Uterus (tissue), 2 donors: ENCODE results near the gene LIF.

Experiments used
- POLR2A ChIP-seq, 2 donors: fragments of 450-650 bp; IDR thresholded peaks; one replicate each; pipeline ENCODE4 v1.6.1; 2016; ENCODE audit warnings: antibody characterized with exemption in 2 of 2, mild to moderate bottlenecking in 1 of 2, moderate library complexity in 1 of 2
- TF ChIP-seq, protein P1 (sequence below), 4 experiments: fragments of 200-600 bp in 2 of 4; fragments of 450-650 bp in 2 of 4; sonication (generic) in 2 of 4; IDR thresholded peaks; one replicate each; pipeline ENCODE4 v1.5.1; 2016 to 2019; ENCODE audit warnings: antibody characterized with exemption in 4 of 4, mild to moderate bottlenecking in 2 of 4, moderate library complexity in 1 of 4

GRCh38 chr22:30292069-30292970, 45.8 kb upstream of the LIF start:
- TF ChIP-seq, protein P1, sequence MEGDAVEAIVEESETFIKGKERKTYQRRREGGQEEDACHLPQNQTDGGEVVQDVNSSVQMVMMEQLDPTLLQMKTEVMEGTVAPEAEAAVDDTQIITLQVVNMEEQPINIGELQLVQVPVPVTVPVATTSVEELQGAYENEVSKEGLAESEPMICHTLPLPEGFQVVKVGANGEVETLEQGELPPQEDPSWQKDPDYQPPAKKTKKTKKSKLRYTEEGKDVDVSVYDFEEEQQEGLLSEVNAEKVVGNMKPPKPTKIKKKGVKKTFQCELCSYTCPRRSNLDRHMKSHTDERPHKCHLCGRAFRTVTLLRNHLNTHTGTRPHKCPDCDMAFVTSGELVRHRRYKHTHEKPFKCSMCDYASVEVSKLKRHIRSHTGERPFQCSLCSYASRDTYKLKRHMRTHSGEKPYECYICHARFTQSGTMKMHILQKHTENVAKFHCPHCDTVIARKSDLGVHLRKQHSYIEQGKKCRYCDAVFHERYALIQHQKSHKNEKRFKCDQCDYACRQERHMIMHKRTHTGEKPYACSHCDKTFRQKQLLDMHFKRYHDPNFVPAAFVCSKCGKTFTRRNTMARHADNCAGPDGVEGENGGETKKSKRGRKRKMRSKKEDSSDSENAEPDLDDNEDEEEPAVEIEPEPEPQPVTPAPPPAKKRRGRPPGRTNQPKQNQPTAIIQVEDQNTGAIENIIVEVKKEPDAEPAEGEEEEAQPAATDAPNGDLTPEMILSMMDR (IDR thresholded peaks at IDR 0.05) = no peak
- no peak for TF ChIP-seq POLR2A (IDR thresholded peaks at IDR 0.05)
